Neural cell (in vitro differentiated cells): ENCODE measurements around the gene CYB561D1. TPM values are rescaled to one million over a fixed set of nuclear protein-coding genes. Genes with fewer than 3 reads are reported as not detected.

Source experiments
- H2AFZ ChIP-seq: fragments of 200-600, 300-800 bp; sonication (generic), shearing (Covaris generic); 2 replicates; pipeline ENCODE4 v1.6.0; 2014; ENCODE audit warnings: low read depth, mild to moderate bottlenecking, antibody characterized with exemption, low read length, moderate library complexity
- H3F3A ChIP-seq: fragments of 200-600 bp; shearing (Covaris generic); 2 replicates; pipeline ENCODE4 v1.6.1; 2016; ENCODE audit warnings: mild to moderate bottlenecking, moderate library complexity, mixed read lengths, antibody characterized with exemption, low read length; ENCODE audit not compliant: insufficient read depth, poor library complexity, severe bottlenecking
- H3K27ac ChIP-seq: fragments of 200-600, 300-800 bp; sonication (generic), shearing (Covaris generic); 2 replicates; pipeline ENCODE4 v1.5.1; 2014; ENCODE audit warnings: mild to moderate bottlenecking, low read length, moderate library complexity
- H3K27me3 ChIP-seq: fragments of 300-800, 200-600 bp; sonication (generic), shearing (Covaris generic); 2 replicates; pipeline ENCODE4 v1.6.0; 2014; ENCODE audit warnings: mild to moderate bottlenecking, low read depth, low read length, moderate library complexity; ENCODE audit not compliant: insufficient read depth
- H3K36me3 ChIP-seq: fragments of 300-800, 200-600 bp; sonication (generic), shearing (Covaris generic); 2 replicates; pipeline ENCODE4 v1.5.1; 2014; ENCODE audit warnings: mild to moderate bottlenecking, antibody characterized with exemption, low read length, moderate library complexity; ENCODE audit not compliant: insufficient read depth
- H3K4me2 ChIP-seq: fragments of 300-800, 200-600 bp; sonication (generic), shearing (Covaris generic); 2 replicates; pipeline ENCODE4 v1.6.0; 2014; ENCODE audit warnings: mild to moderate bottlenecking, low read length
- H3K4me3 ChIP-seq: fragments of 300-800, 200-600 bp; sonication (generic), shearing (Covaris generic); 2 replicates; pipeline ENCODE4 v1.5.1; 2014; ENCODE audit warnings: mild to moderate bottlenecking, low read length, moderate library complexity
- H3K79me2 ChIP-seq: fragments of 200-600 bp; shearing (Covaris generic); replicated peaks from 2 replicates; pipeline ENCODE4 v1.6.0; 2014; ENCODE audit warnings: mild to moderate bottlenecking, low read length, moderate library complexity; ENCODE audit not compliant: insufficient read depth
- H3K9ac ChIP-seq: fragments of 300-800, 200-600 bp; sonication (generic), shearing (Covaris generic); 2 replicates; pipeline ENCODE4 v1.6.1; 2016; ENCODE audit warnings: mild to moderate bottlenecking, low read length, mixed read lengths
- H3K9me2 ChIP-seq: fragments of 200-600 bp; shearing (Covaris generic); 2 replicates; pipeline ENCODE4 v1.6.1; 2016; ENCODE audit warnings: mild to moderate bottlenecking, low read length, mixed read lengths; ENCODE audit not compliant: insufficient read depth
- H3K9me3 ChIP-seq: fragments of 200-600, 300-800 bp; sonication (generic), shearing (Covaris generic); 2 replicates; pipeline ENCODE4 v1.6.1; 2016; ENCODE audit warnings: mild to moderate bottlenecking, mixed run types, low read length, moderate library complexity, mixed read lengths
- H4K20me1 ChIP-seq: fragments of 200-600 bp; shearing (Covaris generic); 2 replicates; pipeline ENCODE4 v1.6.1; 2016; ENCODE audit warnings: mild to moderate bottlenecking, mixed run types; ENCODE audit not compliant: insufficient read depth
- EP300 ChIP-seq: fragments of 450-650 bp; conservative IDR thresholded peaks from 2 replicates; pipeline ENCODE4 v1.6.1; 2014; ENCODE audit warnings: antibody characterized with exemption, mild to moderate bottlenecking, moderate library complexity; ENCODE audit not compliant: poor library complexity, severe bottlenecking
- EZH2 ChIP-seq: fragments of 200-600, 300-800 bp; shearing (Covaris generic), sonication (generic); IDR thresholded peaks from 2 replicates; pipeline ENCODE4 v1.6.1; 2014; ENCODE audit warnings: antibody characterized with exemption, low read length, borderline replicate concordance, mild to moderate bottlenecking; ENCODE audit not compliant: insufficient read depth, poor library complexity, severe bottlenecking
- MXI1 ChIP-seq: fragments of 450-650 bp; conservative IDR thresholded peaks from 2 replicates; pipeline ENCODE4 v1.6.1; 2014; ENCODE audit warnings: antibody characterized with exemption, mild to moderate bottlenecking; ENCODE audit not compliant: poor library complexity, severe bottlenecking
- POLR2AphosphoS5 ChIP-seq: IDR thresholded peaks from 2 replicates; pipeline ENCODE4 v1.6.1; 2012
- RAD21 ChIP-seq: fragments of 450-650 bp; conservative IDR thresholded peaks from 2 replicates; pipeline ENCODE4 v1.6.1; 2014; ENCODE audit warnings: antibody characterized with exemption, mild to moderate bottlenecking, moderate library complexity
- SMC3 ChIP-seq: fragments of 450-650 bp; conservative IDR thresholded peaks from 2 replicates; pipeline ENCODE4 v1.6.1; 2014; ENCODE audit warnings: antibody characterized with exemption, mild to moderate bottlenecking, moderate library complexity; ENCODE audit not compliant: poor library complexity
- TAF1 ChIP-seq: IDR thresholded peaks from 2 replicates; pipeline ENCODE4 v1.6.1; 2012; ENCODE audit warnings: low read depth
- polyA plus RNA-seq: library from polyadenylated mRNA; depleted of rRNA; stranded (reverse); fragments of >200 nt; gene quantifications from 2 replicates; pipeline ENCODE4 v1.2.3, GENCODE V29; 2014
- TF ChIP-seq, protein P1 (sequence below): IDR thresholded peaks from 2 replicates; pipeline ENCODE4 v1.6.1; 2012; ENCODE audit warnings: borderline replicate concordance
- TF ChIP-seq, protein P2 (sequence below): fragments of 450-650 bp; IDR thresholded peaks from 2 replicates; pipeline ENCODE4 v1.5.1; 2014; ENCODE audit warnings: antibody characterized with exemption, mild to moderate bottlenecking, moderate library complexity; ENCODE audit not compliant: poor library complexity, severe bottlenecking

Gene CYB561D1
- polyA plus RNA-seq, 1 donor from 2014 or later: 7.2 TPM

DNA sequence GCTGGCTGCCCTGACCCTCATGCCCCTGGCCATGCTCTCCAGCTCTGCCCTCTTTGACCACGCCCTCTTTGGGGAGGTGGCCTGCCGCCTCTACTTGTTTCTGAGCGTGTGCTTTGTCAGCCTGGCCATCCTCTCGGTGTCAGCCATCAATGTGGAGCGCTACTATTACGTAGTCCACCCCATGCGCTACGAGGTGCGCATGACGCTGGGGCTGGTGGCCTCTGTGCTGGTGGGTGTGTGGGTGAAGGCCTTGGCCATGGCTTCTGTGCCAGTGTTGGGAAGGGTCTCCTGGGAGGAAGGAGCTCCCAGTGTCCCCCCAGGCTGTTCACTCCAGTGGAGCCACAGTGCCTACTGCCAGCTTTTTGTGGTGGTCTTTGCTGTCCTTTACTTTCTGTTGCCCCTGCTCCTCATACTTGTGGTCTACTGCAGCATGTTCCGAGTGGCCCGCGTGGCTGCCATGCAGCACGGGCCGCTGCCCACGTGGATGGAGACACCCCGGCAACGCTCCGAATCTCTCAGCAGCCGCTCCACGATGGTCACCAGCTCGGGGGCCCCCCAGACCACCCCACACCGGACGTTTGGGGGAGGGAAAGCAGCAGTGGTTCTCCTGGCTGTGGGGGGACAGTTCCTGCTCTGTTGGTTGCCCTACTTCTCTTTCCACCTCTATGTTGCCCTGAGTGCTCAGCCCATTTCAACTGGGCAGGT, 49.5 kb downstream of the CYB561D1 start:
- Histone ChIP-seq H3K4me2 (no peak overlapping the region), H3K9me2 (no peaks in the 10 kb centered on the region), H2AFZ (no peak overlapping the region), H3K4me3 (no peak overlapping the region), H3K9me3 (no peaks in the 10 kb centered on the region), H3K79me2 (peaks cover 6% of the 10 kb centered on the region), H3K27ac (no peak overlapping the region), H3F3A (no peaks in the 10 kb centered on the region), H4K20me1 (no peaks in the 10 kb centered on the region), H3K36me3 (no peaks in the 10 kb centered on the region), H3K27me3 (no peaks in the 10 kb centered on the region), H3K9ac (no peak overlapping the region)
- TF ChIP-seq MXI1 (no peak), RAD21 (no peak), POLR2AphosphoS5 (no peak)
- TF ChIP-seq, protein P1, sequence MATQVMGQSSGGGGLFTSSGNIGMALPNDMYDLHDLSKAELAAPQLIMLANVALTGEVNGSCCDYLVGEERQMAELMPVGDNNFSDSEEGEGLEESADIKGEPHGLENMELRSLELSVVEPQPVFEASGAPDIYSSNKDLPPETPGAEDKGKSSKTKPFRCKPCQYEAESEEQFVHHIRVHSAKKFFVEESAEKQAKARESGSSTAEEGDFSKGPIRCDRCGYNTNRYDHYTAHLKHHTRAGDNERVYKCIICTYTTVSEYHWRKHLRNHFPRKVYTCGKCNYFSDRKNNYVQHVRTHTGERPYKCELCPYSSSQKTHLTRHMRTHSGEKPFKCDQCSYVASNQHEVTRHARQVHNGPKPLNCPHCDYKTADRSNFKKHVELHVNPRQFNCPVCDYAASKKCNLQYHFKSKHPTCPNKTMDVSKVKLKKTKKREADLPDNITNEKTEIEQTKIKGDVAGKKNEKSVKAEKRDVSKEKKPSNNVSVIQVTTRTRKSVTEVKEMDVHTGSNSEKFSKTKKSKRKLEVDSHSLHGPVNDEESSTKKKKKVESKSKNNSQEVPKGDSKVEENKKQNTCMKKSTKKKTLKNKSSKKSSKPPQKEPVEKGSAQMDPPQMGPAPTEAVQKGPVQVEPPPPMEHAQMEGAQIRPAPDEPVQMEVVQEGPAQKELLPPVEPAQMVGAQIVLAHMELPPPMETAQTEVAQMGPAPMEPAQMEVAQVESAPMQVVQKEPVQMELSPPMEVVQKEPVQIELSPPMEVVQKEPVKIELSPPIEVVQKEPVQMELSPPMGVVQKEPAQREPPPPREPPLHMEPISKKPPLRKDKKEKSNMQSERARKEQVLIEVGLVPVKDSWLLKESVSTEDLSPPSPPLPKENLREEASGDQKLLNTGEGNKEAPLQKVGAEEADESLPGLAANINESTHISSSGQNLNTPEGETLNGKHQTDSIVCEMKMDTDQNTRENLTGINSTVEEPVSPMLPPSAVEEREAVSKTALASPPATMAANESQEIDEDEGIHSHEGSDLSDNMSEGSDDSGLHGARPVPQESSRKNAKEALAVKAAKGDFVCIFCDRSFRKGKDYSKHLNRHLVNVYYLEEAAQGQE: no peak
- TF ChIP-seq, protein P2, sequence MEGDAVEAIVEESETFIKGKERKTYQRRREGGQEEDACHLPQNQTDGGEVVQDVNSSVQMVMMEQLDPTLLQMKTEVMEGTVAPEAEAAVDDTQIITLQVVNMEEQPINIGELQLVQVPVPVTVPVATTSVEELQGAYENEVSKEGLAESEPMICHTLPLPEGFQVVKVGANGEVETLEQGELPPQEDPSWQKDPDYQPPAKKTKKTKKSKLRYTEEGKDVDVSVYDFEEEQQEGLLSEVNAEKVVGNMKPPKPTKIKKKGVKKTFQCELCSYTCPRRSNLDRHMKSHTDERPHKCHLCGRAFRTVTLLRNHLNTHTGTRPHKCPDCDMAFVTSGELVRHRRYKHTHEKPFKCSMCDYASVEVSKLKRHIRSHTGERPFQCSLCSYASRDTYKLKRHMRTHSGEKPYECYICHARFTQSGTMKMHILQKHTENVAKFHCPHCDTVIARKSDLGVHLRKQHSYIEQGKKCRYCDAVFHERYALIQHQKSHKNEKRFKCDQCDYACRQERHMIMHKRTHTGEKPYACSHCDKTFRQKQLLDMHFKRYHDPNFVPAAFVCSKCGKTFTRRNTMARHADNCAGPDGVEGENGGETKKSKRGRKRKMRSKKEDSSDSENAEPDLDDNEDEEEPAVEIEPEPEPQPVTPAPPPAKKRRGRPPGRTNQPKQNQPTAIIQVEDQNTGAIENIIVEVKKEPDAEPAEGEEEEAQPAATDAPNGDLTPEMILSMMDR: no peak

DNA sequence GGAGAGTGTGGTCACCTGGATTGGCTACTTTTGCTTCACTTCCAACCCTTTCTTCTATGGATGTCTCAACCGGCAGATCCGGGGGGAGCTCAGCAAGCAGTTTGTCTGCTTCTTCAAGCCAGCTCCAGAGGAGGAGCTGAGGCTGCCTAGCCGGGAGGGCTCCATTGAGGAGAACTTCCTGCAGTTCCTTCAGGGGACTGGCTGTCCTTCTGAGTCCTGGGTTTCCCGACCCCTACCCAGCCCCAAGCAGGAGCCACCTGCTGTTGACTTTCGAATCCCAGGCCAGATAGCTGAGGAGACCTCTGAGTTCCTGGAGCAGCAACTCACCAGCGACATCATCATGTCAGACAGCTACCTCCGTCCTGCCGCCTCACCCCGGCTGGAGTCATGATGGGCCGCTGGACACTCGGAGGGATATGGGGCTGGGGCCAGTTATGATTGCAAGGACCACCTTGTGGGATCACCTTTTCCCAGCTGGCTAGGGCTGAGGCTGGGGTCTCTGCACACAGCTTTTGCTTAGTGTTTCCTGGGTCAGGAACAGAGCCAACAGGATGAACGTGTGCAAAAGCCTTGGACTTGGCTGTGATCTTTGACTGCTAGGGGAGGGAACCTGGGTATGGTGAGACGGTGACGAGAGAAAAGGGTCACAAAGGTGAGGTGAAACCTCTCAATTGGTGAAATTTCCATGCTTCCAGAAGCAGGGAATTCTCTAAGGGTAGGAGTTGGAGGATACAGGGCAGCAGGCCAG, 50.3 kb downstream of the CYB561D1 start:
- Histone ChIP-seq H3K9ac (no peak overlapping the region), H2AFZ (no peak overlapping the region), H3F3A (no peaks in the 10 kb centered on the region), H3K9me2 (no peaks in the 10 kb centered on the region), H3K27ac (no peak overlapping the region), H3K4me3 (no peak overlapping the region), H3K9me3 (no peaks in the 10 kb centered on the region), H4K20me1 (no peaks in the 10 kb centered on the region), H3K4me2 (no peak overlapping the region), H3K27me3 (no peaks in the 10 kb centered on the region), H3K36me3 (no peaks in the 10 kb centered on the region), H3K79me2 (peaks cover 8% of the 10 kb centered on the region)
- TF ChIP-seq EP300: no peak
- TF ChIP-seq, protein P2: no peak
- TF ChIP-seq EZH2: no peak
- no peak for TF ChIP-seq TAF1
- no peak for TF ChIP-seq POLR2AphosphoS5
- TF ChIP-seq MXI1: no peak
- TF ChIP-seq, protein P1: no peak
- no peak for TF ChIP-seq SMC3
- TF ChIP-seq RAD21: no peak
